GM12891 (cell line): Measurements from ENCODE around the gene DEPDC5.

Experiments used
- PAX5 ChIP-seq: IDR thresholded peaks from 2 replicates; pipeline ENCODE4 v1.6.1; 2011; ENCODE audit warnings: low read length, moderate library complexity, mild to moderate bottlenecking; ENCODE audit not compliant: insufficient read depth, severe bottlenecking
- POLR2A ChIP-seq: IDR thresholded peaks from 2 replicates; pipeline ENCODE4 v1.6.1; 2011; ENCODE audit warnings: low read depth, low read length, control low read depth
- POLR2AphosphoS5 ChIP-seq: IDR thresholded peaks from 2 replicates; pipeline ENCODE4 v1.6.1; 2011; ENCODE audit warnings: low read depth, low read length, control low read depth
- POU2F2 ChIP-seq: IDR thresholded peaks from 2 replicates; pipeline ENCODE4 v1.6.1; 2011; ENCODE audit warnings: low read depth, mild to moderate bottlenecking, control low read depth, low read length, moderate library complexity
- SPI1 ChIP-seq: IDR thresholded peaks from 2 replicates; pipeline ENCODE4 v1.6.1; 2011; ENCODE audit warnings: low read depth, low read length, control low read depth
- TAF1 ChIP-seq: IDR thresholded peaks from 2 replicates; pipeline ENCODE4 v1.6.1; 2011; ENCODE audit warnings: low read depth, low read length, control low read depth

DNA sequence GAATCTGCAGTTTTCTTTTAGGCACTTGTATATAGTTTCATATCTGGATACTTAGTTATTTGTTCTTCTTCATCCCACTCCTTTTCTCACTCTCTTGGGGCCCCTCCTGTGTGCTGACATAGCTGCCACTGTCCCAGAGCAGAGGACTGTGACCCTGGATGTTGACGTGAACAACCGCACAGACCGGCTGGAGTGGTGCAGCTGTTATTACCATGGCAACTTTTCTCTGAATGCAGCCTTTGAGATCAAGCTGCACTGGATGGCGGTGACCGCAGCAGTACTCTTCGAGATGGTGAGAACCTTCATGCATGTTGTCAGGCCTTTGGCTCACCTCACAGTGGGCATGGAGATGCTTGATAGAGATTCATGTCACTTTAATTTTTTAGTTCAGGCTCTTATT, 139.6 kb downstream of the DEPDC5 start:
- TF ChIP-seq POLR2AphosphoS5 = no peak
- no peak for TF ChIP-seq POLR2A
- no peak for TF ChIP-seq TAF1
- TF ChIP-seq POU2F2 = no peak
- TF ChIP-seq SPI1 = no peak
- no peak for TF ChIP-seq PAX5
